ENCODE measurements around the gene ACSM3.
"Not testable (repeated sequence)": the region's sequence is repeated elsewhere in the genome, so short reads cannot be mapped to it uniquely, and the experiment has no call there.

ACSM3 gene

DNA sequence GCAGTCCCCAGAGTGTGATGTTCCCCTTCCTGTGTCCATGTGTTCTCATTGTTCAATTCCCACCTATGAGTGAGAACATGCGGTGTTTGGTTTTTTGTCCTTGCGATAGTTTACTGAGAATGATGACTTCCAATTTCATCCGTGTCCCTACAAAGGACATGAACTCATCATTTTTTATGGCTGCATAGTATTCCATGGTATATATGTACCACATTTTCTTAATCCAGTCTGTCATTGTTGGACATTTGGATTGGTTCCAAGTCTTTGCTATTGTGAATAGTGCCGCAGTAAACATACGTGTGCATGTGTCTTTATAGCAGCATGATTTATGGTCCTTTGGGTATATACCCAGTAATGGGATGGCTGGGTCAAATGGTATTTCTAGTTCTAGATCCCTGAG, 8.0 kb upstream of the ACSM3 start:
- not testable (repeated sequence) for DNase-seq (ENCODE audit: low read depth)

DNA sequence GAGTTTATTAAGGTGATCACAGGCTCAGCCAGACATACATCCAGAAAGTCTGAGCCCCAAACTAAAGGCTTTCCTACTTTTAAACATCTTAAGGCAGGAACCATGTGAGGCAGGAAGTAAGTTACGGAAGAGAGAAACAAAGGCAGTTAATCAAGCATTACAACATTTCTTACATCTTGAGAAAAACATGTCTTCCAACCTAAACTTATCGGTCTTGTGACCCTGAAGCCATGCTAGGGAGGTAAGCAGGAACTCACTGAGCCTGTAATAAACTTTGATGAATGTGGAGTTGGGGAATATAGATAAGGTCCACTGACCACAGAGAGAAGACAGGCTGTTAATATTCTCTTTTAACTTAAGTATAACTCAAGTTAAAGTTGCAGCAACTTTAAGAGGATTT, 3.5 kb upstream of the ACSM3 start:
- no peak for DNase-seq (ENCODE audit: low read depth)

DNA sequence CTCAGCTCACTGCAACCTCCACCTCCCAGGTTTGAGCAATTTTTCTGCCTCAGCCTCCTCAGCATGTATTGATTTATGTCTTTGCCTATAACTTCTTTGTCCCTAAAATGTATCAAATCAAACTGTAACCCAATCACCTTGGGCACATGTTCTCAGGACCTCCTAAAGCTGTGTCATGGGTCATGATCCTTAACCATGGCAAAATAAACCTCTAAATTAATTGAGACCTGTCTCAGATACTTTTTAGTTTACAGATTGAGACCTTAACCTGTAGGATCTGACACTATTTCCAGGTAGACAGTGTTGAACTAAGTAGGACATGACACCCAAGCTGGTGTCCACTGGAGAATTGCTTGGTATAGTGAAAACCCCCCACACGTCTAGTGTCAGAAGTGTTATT, 2.6 kb upstream of the ACSM3 start:
- DNase-seq (ENCODE audit: low read depth), result no peak

DNA sequence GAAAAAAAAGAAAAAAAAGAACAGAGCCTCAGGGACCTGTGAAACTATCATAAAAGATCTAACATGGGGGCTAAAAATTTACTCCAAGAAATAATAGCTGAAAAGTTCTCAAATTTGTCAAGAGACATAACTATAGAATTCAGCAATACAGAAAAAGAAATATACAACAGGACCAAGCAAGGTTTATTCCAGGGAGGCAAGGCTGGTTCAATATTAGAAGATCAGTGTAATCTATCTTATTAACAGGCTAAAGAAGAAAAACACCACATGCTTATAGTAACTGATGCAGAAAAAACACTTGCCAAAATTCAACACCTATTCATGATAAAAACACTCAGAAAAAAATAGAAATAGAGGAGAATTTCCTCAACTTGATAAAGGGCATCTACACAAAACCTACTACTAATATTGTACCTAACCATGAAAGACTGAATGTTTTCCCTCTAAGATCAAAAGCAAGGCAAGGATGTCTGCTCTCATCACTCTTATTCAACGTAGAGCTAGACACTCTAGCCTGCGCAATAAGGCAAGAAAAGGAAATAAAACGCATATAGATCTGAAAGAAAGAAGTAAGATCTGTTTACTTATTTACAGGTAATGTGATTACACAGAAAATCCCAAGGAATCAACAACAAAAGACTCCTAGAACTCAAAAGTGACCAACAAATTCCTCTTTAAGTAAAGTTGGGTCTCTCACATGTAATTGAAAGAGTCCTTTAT, 1.2 kb upstream of the ACSM3 start:
- DNase-seq (ENCODE audit: low read depth), result no peak

DNA sequence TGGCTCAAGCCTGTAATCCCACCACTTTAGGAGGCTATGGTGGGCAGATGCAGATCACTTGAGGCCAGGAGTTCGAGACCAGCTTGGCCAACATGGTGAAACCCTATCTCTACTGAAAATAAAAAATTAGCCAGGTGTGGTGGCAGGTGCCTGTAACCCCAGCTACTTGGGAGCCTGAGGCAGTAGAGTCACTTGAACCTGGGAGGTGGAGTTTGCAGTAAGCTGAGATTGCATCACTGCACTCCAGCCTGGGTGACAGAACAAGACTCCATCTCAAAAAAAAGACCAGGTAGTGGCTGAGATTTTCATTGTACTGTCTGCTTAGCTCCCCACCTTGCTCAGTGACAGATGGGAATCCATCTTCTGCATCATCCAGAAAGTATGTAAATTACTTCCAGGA, 634 bp downstream of the ACSM3 start:
- not testable (repeated sequence) for DNase-seq (ENCODE audit: low read depth)

DNA sequence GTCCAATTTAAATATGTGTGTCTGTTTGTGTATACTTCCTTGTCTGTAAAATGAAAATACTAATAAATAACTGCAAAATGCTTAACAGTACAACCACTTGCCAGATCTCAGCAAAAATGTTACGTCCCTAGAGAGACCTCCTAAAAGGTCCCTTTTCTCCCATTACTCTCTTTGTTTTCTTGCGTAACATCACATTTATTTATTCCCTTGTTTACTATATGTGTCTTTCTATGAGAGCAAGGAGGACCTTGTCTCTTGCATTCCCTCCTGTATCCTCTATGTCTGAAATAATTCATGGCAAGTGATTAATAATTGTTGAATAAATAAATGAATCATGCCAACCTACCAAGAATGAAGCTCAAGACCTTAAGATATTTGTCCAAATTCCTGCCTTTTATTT, 1.9 kb downstream of the ACSM3 start:
- DNase-seq (ENCODE audit: low read depth), result no peak

DNA sequence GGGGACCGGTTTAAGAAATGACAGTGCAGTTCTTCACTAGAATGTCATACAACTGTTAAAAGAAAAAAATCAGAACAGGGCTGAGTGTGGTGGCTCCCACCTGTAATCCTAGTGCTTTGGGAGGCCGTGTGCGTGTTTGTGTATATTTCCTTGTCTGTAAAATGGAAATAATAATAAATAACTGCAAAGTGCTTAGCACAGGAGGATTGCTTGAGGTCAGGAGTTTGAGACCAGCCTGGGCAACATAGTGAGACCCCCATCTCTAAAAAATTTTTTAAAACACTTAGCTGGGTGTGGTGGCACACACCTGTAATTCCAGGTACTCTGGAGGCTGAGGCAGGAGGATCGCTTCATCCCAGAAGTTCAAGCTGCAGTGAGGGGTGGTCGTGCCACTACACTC, 2.5 kb downstream of the ACSM3 start:
- no peak for DNase-seq (ENCODE audit: low read depth)

DNA sequence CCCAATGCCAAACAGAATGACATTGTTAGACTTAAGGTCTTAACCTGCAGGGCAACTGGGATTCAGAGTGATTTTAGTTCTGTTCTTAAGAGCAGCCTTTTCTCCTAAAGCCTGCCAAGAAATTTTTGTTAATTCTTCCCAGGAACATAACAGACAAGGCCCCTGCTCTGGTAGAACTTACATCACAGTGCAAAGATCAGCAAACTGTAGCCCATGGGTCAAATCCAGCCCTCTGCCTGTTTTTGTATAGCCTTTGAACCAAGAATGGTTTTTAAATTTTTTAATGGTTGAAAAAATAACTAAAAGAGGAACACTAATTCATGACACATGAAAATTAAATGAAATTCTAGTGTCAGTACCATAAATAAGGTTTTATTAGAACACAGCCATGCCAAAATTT, 3.8 kb downstream of the ACSM3 start:
- DNase-seq (ENCODE audit: low read depth), result no peak

DNA sequence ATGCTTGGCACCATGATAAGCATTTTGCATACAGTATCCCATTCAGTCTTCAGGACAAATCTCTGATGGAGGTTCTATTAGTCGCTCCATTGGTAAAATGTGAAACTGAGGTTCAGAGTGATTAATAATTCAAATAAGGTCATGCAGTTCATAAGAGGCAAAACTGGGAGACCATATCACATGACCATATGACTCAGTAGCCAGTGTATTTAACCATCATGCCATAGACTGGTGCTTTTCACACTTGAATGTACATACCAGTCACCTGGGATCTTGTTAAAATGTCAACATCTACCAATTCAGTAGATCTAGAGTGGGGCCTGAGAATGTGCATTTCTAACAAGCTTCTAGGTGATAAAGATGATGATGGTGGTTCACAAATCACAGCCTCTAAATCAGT, 4.3 kb downstream of the ACSM3 start:
- DNase-seq (ENCODE audit: low read depth), result no peak

DNA sequence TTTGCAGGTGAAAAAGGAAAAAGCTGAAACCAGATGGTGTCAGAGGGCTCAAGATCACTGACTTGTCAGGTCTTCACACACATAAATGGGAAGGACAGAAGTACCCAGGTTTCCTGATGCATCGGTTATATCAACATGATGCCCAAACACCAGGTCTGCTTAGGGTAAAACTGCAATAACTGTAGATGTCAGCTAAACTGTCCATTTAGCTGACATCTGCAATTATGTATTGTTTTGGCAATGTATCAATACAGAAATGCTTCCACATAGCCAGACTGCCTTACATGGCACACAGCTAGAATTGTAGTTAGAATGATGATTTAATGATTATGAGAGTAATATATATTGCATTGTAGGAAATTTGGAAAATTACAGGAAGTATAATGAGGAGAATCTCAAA, 5.0 kb downstream of the ACSM3 start:
- DNase-seq (ENCODE audit: low read depth), result no peak

DNA sequence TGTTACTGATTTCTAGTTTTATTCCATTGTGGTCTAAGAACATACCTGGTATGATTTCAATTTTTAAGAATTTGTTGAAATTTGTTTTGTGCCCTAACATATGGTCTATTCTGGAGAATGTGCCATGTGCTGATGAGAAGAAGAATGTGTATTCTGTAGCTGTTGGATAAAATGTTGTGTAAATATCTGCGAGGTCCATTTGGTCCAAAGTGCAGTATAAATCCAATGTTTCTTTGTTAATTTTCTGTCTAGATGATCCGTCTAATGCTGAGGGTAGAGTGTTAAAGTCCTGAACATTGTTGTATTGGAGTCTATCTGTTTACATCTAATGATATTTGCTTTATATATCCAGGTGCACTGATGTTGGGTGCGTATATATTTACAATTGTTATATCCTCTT, 9.9 kb downstream of the ACSM3 start:
- DNase-seq (ENCODE audit: low read depth), result no peak

DNA sequence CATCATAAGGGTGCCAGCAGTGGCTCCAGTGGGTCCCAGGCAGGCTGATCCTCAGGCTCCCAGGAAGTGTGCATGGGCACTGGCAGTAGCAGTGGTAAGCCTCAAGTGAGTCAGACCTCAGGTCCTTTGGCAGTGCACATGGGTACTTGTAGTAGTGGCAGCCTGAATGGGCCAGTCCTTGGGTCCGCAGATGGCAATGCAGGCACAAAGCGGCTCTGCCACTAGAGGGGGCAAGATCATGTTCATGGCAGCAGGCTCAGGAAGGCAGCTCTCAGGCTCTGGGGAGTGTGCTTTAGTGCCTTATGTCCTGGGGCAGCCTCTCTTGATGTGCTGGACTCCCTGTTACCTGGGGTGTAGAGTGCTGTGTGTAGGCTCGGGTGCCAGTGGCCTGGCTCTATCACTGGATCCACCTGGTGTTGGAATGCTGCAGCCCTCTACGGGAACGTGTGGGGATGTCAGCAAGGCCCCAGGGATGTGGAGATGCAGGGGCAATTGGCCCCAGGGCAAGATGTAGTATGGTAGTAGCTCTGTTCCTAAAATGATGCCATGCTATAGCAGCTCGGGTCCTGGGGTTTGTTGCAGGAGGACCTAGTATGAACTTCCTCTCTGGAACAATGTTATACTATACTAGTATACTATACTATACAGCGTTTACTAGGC, 11.0 kb downstream of the ACSM3 start:
- peak; percentile 30 for DNase-seq (ENCODE audit: low read depth)

DNA sequence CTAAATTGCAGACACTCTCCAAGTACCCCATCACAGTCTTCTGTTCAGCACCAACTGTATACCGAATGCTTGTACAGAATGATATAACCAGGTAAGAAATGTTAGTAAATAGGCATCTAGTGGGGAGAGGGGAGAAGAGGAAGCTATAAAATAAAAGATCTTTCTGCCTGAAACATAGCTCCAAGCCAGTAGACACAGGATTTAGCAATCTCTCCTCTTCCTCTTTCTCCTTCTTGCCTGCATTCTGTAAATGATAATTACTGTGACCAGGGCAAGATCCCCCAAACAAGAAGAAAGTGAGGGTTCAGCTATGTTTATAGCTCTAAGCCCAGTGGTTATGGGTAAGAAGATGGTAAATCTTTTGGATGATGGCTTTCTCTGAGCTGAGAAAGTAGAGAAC, 17.9 kb downstream of the ACSM3 start:
- DNase-seq (ENCODE audit: low read depth), result no peak

DNA sequence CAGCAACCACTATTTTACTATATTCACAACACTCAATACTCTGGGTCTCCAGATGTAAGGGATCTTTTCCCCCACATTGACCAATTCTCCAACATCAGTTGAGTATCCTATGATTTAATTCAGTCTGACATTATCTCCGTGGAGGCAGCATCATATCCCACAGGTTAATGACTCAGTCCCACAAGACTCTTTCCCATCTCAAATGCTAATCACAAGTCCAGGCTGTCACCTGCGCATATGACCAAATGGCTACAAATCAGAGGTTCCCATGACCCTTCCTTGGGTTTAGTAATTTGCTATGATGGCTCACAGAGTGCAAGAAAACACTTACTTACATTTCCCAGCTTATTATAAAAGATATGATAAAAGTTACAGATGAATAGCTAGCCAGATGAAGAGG, 18.7 kb downstream of the ACSM3 start:
- no peak for DNase-seq (ENCODE audit: low read depth)

DNA sequence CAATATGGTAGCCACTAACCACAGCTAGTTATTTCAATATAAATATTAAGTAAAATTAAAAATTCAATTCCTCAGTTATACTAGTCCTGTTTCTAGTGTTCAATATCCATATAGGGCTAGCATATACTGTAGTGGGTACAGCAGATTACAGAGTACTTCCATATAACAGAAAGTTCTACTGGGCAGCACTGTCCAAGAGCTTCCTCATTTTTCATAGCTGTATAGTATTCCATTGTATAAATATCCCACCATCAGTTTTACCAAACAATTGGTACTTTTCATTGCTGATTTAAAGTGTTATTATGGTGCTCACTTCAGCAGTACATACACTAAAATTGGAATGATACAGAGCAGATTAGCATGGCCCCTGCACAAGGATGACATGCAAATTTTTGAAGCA, 20.4 kb downstream of the ACSM3 start:
- no peak for DNase-seq (ENCODE audit: low read depth)

DNA sequence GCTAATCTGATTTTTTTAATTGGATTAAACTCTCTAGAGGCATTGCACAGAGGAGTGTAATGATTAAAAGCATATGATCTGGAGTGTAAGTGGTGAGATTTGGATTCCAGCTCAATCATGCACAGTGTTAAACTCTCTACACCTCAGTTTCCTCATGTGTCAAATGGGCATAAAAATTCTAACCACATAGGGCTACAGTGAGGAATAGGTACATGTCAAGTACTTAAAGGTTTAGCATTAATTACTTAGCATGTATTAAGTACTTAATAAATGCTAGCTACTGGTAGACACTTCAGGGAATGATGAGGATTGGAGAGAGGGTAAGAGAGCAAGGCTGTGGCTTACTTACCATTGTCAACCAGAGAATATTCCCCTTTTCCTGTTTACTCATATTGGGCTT, 25.3 kb downstream of the ACSM3 start:
- no peak for DNase-seq (ENCODE audit: low read depth)

DNA sequence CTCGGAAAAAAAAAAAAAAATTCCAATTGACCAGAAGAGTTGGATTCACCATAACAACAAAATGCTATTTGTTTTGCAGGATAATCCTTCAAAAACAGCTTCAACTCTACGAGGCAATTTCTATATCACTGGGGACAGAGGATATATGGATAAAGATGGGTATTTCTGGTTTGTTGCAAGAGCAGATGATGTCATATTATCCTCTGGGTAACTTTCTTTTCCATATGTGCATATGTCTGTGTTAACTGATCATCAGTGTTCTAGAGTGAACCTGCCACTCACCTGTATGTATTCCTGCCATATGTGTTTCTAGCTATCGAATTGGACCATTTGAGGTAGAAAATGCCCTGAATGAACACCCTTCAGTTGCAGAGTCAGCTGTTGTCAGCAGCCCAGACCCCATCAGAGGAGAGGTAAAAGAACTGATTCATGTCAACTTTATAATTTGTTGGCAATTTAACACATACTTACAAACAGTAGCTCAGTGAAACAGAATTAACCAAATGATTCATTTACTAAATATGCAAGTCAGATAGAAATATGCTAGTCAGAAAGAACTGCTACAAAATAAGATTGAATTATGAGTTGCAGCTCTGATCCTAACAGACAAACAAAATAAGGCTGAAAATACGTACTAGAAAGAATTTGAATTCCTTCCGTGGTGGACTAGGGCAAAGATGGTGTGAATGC, 28.3 kb downstream of the ACSM3 start:
- no peak for DNase-seq (ENCODE audit: low read depth)

DNA sequence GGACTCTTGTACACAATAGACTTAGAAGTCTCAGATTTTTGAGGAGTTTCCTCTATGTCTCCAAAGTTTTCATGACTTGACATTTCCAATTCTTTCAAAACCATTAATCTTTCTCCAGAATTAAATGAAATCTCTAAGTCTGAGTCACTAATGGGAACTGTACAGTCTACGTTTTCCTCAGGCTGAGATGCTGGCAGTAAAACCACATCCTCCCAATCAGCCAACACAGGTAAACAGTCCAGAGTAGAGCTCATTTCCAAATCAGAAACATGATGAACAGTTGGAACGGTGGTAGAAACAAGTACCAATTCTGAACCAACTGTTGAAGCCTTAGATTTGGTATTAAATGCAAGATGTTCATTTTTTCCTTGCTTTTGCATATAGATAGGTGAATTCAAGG, 34.5 kb downstream of the ACSM3 start:
- DNase-seq (ENCODE audit: low read depth), result no peak

DNA sequence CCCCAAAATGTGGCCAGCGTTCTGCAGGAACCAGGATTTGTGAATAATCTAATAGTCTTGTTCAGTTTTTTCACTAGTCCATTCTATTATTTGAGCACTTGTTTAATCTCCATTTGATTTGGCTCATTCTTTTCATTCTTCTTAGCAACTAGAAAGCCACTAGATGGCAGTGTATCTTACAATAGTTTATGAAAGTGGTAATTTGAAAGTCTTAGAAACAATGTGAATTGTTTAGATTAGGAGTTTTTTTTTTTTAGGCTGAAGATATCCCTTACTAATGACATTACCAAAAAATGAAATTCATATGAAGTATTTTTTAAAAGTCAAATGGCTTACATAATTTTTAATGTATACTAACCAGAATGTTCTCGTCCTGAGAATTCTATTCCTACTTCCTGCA, 35.8 kb downstream of the ACSM3 start:
- DNase-seq (ENCODE audit: low read depth), result no peak

DNA sequence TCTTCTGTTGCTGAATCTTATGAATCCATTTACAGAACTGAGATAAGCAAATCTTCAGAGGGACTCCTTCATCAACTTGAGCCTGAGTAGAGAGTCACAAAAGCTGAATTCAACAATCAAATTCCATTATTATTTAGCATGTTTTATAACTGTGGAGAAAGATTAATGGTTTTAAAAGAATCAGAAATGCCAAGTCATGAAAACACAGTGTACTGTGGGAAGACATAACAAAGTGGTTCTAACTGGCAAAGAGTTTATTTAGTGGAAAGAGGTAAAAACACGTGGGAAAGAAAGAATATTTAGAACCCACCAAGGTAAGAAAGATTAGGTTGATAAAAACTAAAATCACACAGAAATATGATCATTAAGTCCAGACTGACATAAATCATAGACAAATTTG, 37.5 kb downstream of the ACSM3 start:
- no peak for DNase-seq (ENCODE audit: low read depth)

DNA sequence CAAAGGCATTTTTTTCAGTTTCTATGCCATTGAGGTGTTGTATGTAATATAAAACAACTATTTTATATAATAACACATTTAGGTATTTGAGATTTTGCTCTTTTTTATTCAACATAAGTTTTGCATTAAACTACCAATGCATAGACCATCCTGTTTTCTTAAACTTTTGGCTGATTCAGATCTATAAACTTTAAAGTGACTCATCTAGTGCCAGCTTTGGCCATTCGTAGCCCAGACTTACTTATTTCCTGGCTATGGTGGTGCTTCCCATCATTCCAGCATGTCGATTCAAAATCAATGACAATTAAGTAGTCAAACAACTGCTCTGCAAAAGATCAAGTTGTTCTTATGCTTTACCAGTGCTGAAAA, 39.4 kb downstream of the ACSM3 start:
- DNase-seq (ENCODE audit: low read depth), result no peak

DNA sequence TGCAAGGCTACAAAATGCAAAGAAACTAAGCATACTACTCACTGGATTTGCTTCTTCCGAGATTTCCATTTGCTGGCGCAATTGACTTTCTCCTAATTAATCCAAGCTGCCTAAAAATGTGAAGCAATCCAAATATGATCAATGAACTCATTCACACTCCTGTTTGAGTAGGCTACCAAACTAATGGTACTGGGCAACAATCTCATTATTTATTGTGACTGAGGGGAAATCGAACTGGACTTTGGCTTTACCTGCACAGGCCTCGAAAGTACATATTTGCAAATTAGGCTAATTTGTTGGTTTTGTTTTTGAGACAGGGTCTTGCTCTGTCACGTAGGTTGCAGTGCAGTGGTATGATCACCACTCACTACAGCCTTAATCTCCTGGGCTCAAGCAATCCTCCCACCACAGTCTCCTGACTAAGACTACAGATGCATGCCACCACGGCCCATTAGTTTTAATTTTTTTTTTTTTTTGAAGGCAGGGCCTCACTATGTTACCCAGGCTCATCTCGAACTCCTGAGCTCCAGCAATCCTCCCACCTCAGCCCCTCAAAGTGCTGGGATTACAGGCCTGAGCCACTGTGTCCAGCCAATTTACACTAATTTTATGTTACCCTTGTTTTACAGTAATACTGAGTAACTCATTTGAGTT, 39.9 kb downstream of the ACSM3 start:
- no peak for DNase-seq (ENCODE audit: low read depth)

DNA sequence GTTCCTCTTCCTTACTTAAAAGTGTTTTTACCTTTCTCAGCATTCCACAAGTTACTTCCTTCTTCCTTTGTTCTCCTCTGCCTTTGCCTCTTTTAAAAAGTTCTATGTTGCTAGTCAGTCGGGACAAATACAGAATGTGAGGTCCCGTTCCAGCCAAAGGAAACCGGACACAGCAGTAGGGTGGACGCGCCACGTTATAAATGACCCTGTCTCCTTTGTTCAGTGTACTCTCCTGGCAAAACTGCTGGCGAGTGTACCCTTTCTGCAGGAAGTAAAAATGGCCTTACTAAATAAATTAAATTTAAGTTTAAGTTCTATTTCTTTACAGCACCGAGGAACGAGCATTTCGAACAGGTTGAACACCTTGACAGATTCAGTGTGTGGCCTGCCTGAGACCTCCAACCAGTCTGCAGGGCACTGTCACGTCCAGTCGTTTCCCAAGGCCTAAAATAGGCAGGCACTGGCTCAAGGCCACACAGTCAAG, 41.9 kb downstream of the ACSM3 start:
- not testable (repeated sequence) for DNase-seq (ENCODE audit: low read depth)
